Parathyroid adenoma (tissue), 2 donors: ENCODE data around the gene DPP3.

Source experiments
- H2AFZ ChIP-seq: fragments of 300-600 bp; sonication (generic); one replicate; pipeline ENCODE4 v1.7.0; 2017; ENCODE audit warnings: antibody characterized with exemption, mild to moderate bottlenecking
- H3K27ac ChIP-seq: fragments of 300-600 bp; sonication (generic); one replicate; pipeline ENCODE4 v1.7.0; 2017
- H3K27me3 ChIP-seq: fragments of 300-600 bp; sonication (generic); one replicate; pipeline ENCODE4 v1.7.0; 2017; ENCODE audit warnings: low read length; ENCODE audit not compliant: control insufficient read depth, insufficient read depth
- H3K36me3 ChIP-seq: fragments of 300-600 bp; sonication (generic); one replicate; pipeline ENCODE4 v1.7.0; 2017; ENCODE audit warnings: low read length; ENCODE audit not compliant: control insufficient read depth, insufficient read depth
- H3K4me1 ChIP-seq: fragments of 300-600 bp; sonication (generic); one replicate; pipeline ENCODE4 v1.7.0; 2017; ENCODE audit warnings: control low read depth
- H3K4me2 ChIP-seq: fragments of 300-600 bp; sonication (generic); one replicate; pipeline ENCODE4 v1.7.0; 2017; ENCODE audit warnings: low read length
- H3K4me3 ChIP-seq: fragments of 300-600 bp; sonication (generic); one replicate; pipeline ENCODE4 v1.7.0; 2017; ENCODE audit warnings: low read depth, low read length
- H3K79me2 ChIP-seq: fragments of 300-600 bp; sonication (generic); one replicate; pipeline ENCODE4 v1.7.0; 2017; ENCODE audit warnings: control low read depth
- H3K9ac ChIP-seq: fragments of 300-600 bp; sonication (generic); one replicate; pipeline ENCODE4 v1.7.0; 2017; ENCODE audit warnings: mild to moderate bottlenecking
- H3K9me3 ChIP-seq: fragments of 300-600 bp; sonication (generic); one replicate; pipeline ENCODE4 v1.7.0; 2017; ENCODE audit warnings: low read length; ENCODE audit not compliant: control insufficient read depth
- TF ChIP-seq, protein P1 (sequence below): fragments of 300-600 bp; sonication (generic); IDR thresholded peaks from one replicate; pipeline ENCODE4 v1.7.0; 2017; ENCODE audit warnings: antibody characterized with exemption, mild to moderate bottlenecking
- donor health status: primary hyperparathyroidism.

Gene DPP3

DNA sequence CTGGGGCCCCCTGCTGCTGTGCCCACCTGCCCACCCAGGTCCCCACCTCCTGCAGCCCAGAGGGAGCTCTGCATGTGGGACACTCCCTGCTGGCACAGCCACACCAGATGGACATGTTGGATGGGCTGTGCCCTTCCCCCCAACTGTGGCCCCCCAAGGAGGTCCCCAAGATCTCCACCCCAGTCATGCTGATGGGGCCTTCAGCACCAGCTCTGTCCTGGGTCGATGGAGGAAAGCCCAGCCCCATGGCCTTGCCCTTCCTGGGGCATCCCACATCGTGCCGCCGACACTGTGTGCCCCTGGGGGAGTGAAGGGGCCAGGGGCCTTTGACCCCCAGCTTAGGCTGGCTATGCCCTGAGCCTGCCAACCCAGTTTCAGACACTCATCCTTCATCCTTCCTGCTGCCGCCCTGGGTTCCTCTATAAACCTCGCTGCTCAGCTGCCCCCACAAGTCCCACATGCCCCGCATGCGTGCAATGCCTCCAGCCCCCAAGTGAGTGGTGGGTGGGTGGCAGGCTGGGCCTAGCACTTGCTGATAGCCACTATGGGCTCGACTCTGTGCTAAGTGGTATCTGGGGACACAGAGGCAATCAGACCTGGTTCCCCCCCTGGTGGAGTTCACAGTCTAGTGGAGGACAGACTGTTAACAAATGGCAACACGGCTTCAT is 3.9 kb upstream of the DPP3 start:
- Histone ChIP-seq H3K27ac (no peak overlapping the region), H2AFZ (no peak overlapping the region), H3K4me2 (no peak overlapping the region), H3K27me3 (no peaks in the 10 kb centered on the region), H3K4me3 (no peak overlapping the region), H3K79me2 (no peaks in the 10 kb centered on the region), H3K4me1 (no peaks in the 10 kb centered on the region), H3K9me3 (no peaks in the 10 kb centered on the region), H3K36me3 (no peaks in the 10 kb centered on the region), H3K9ac (no peak overlapping the region)
- TF ChIP-seq, protein P1, sequence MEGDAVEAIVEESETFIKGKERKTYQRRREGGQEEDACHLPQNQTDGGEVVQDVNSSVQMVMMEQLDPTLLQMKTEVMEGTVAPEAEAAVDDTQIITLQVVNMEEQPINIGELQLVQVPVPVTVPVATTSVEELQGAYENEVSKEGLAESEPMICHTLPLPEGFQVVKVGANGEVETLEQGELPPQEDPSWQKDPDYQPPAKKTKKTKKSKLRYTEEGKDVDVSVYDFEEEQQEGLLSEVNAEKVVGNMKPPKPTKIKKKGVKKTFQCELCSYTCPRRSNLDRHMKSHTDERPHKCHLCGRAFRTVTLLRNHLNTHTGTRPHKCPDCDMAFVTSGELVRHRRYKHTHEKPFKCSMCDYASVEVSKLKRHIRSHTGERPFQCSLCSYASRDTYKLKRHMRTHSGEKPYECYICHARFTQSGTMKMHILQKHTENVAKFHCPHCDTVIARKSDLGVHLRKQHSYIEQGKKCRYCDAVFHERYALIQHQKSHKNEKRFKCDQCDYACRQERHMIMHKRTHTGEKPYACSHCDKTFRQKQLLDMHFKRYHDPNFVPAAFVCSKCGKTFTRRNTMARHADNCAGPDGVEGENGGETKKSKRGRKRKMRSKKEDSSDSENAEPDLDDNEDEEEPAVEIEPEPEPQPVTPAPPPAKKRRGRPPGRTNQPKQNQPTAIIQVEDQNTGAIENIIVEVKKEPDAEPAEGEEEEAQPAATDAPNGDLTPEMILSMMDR, result no peak

DNA sequence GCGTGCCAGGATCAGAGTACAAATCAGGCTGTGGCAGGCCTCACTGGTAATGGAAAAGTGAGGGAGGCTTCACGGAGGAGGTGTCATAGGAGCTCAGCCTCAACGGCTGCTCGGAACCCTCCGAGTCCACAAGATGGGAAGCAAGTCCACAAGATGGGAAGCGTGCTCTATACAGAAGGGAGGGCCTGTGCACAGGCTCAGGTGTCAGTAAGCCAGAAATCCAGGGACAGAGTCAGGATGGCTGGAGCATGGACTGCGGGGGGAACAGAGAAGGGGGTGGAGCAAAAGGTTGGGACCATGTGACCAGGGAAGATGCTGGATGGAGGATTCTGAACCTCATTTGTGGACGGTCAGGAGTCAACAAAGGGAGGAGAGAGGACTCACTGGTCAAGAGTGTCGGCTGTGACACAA is 3.4 kb upstream of the DPP3 start:
- Histone ChIP-seq H3K4me2 (no peak overlapping the region), H3K27me3 (no peaks in the 10 kb centered on the region), H3K79me2 (no peaks in the 10 kb centered on the region), H3K9ac (no peak overlapping the region), H3K4me3 (no peak overlapping the region), H3K4me1 (no peaks in the 10 kb centered on the region), H3K36me3 (no peaks in the 10 kb centered on the region), H3K9me3 (no peaks in the 10 kb centered on the region), H2AFZ (no peak overlapping the region), H3K27ac (no peak overlapping the region)
- TF ChIP-seq, protein P1, result no peak

DNA sequence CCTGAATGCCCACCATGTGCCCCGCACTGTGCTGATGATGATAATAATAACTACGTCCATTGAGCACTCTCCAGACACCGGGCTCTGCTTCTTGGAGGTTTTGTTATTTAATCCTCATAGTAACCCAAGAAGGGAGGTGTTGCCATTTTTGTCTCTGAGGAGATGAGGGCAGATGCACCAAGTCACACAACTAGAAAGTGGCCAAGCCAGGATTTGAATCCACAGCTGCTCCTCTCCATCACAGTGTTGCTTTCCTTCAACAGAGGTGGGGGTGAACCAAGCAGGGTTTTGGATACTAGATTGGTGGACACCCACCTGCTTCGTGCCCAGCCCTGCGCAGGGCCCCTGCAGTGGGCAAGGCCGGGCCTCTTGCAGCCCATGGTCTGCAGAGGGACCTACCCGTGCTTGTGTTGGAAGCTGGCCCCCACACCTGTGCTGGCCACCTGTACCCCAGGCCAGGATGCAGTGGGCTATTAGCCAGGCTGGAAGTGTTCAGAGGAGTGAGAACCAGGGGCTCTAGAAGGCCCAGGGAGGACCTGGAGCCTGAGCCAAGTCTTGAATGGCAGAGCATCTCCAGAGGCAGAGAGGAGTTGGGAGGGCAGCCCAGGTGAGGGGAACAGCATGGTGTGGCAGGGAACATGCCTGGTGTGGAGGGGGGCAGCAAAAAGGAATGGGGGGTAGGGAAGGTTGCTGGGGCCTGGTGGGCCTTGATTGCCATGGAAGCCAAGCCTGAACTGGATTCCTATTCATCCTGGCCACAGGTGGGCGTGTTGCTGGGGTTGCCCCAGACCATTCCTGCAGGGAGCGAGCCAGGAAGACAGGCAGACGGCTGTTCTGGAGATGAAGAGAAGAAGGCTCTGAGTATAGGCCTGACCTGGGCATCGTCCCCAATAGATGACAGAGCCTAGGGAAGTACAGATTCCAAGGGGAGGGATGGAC is 2.7 kb upstream of the DPP3 start:
- no peak overlapping the region for H3K4me2 ChIP-seq
- no peaks in the 10 kb centered on the region for H3K27me3 ChIP-seq
- no peak overlapping the region for H3K27ac ChIP-seq
- TF ChIP-seq, protein P1, result no peak
- H3K4me3 ChIP-seq, result no peak overlapping the region
- H3K9ac ChIP-seq, result no peak overlapping the region
- H3K36me3 ChIP-seq, result no peaks in the 10 kb centered on the region
- H2AFZ ChIP-seq, result no peak overlapping the region
- no peaks in the 10 kb centered on the region for H3K9me3 ChIP-seq
- no peaks in the 10 kb centered on the region for H3K4me1 ChIP-seq
- no peaks in the 10 kb centered on the region for H3K79me2 ChIP-seq

DNA sequence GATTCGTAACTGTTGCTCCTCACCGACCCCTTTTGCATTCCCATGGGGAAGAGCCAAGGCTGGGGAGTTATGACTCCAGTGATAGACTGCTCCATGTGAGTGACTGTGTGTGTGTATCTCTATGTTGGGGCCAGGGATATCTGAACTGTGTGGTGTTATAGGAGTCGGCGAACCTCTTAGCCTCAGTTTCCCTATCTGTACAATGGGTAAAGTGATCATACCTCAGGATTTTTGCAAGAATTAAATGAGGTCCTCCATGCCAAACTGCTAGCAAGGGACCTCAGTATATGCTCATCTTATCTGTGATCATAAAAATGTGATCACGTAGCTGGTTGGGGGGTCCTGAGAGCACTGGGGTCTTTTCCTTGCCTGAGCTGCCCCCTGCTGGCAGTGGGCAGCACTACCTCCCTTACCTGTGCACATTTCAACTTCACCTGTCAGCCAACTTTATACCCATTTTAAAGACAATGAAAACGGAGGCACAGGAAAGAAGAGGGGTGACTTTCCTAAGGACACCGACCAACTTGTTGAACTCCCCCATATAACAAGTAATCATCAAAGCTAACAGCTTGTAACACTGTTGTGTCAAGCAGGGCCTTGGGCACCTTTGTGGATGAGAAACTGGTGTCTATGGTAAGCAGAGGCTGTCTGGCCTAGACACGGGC is 1.4 kb upstream of the DPP3 start:
- Histone ChIP-seq H3K4me2 (peak overlapping the region; percentile 88), H3K27ac (peak overlapping the region; percentile 75), H3K36me3 (no peaks in the 10 kb centered on the region), H3K9me3 (no peaks in the 10 kb centered on the region), H3K4me1 (no peaks in the 10 kb centered on the region), H3K4me3 (peak overlapping the region; percentile 80), H3K27me3 (no peaks in the 10 kb centered on the region), H3K79me2 (no peaks in the 10 kb centered on the region), H3K9ac (no peak overlapping the region), H2AFZ (no peak overlapping the region)
- TF ChIP-seq, protein P1, result peak; percentile 48
